Nucleus accumbens (tissue), 56 donors: ENCODE data around the gene LAX1.
"Not testable (repeated sequence)": the region's sequence is repeated elsewhere in the genome, so short reads cannot be mapped to it uniquely, and the experiment has no call there.

Experiments used
- DNase-seq, 56 donors: peaks; one replicate each; lab custom pipeline; 2025; lab: John Stamatoyannopoulos, UW

The LAX1 gene

GRCh38 chr1:203764105-203765028 lies 616 bp upstream of the LAX1 start:
- no peak for DNase-seq

GRCh38 chr1:203768256-203768655 lies 3.3 kb downstream of the LAX1 start:
- no peak for DNase-seq

GRCh38 chr1:203769505-203770343 lies 4.7 kb downstream of the LAX1 start:
- DNase-seq, result peak in 19 of 56 donors; percentile 2 to 53 (median 13)

GRCh38 chr1:203771901-203772301 lies 6.9 kb downstream of the LAX1 start:
- DNase-seq, result no peak

GRCh38 chr1:203772836-203773235 lies 7.9 kb downstream of the LAX1 start:
- no peak for DNase-seq

GRCh38 chr1:203776636-203777035 lies 11.7 kb downstream of the LAX1 start:
- DNase-seq, result peak in 35 of 56 donors; percentile 5 to 57 (median 25)

- no peak for DNase-seq
These were observed 12.6 kb downstream of the LAX1 start for GRCh38 chr1:203777596-203777995.

GRCh38 chr1:203778146-203778545 lies 13.2 kb downstream of the LAX1 start:
- DNase-seq, result no peak

- DNase-seq, result no peak
These were observed 13.8 kb downstream of the LAX1 start for GRCh38 chr1:203778789-203779188.

GRCh38 chr1:203781962-203782361 lies 17.0 kb downstream of the LAX1 start:
- no peak for DNase-seq

GRCh38 chr1:203789966-203790365 lies 25.0 kb downstream of the LAX1 start:
- DNase-seq, result no peak

GRCh38 chr1:203791498-203791897 lies 26.5 kb downstream of the LAX1 start:
- DNase-seq, result no peak

- DNase-seq, result no peak
These were observed 27.5 kb downstream of the LAX1 start for GRCh38 chr1:203792486-203792885.

- not testable (repeated sequence) for DNase-seq
These were observed 28.6 kb downstream of the LAX1 start for GRCh38 chr1:203793561-203793960.

- DNase-seq, result no peak
These were observed 29.9 kb downstream of the LAX1 start for GRCh38 chr1:203794764-203795440.

GRCh38 chr1:203795441-203796235 lies 30.7 kb downstream of the LAX1 start, which contains the start of the genes ZBED6 and ZC3H11A:
Gene ZBED6 (plus strand): TSS chr1:203795623. CDS start chr1:203797523, 1,900 bp downstream.
Gene ZC3H11A (plus strand): TSS chr1:203795623. CDS start chr1:203817071, 21,448 bp downstream.
- peak; percentile 72 to 100 (median 97) for DNase-seq

- DNase-seq, result peak in 7 of 56 donors; percentile 33 to 55 (median 48)
These were observed 31.2 kb downstream of the LAX1 start for GRCh38 chr1:203796236-203796605.

GRCh38 chr1:203797216-203797615 lies 32.2 kb downstream of the LAX1 start:
- no peak for DNase-seq

GRCh38 chr1:203797948-203798655 lies 33.1 kb downstream of the LAX1 start:
- no peak for DNase-seq
